CD4-positive, alpha-beta T cell (primary cell): ENCODE results near the gene ATXN1. TPM values are rescaled to one million over a fixed set of nuclear protein-coding genes. Genes with fewer than 3 reads are reported as not detected.

ENCODE experiments used
- ATAC-seq: fragments of 200-7000 bp; cut with Tn5 transposase; one replicate; pipeline ENCODE4 v1.10.0; 2022; ENCODE audit warnings: mild to moderate bottlenecking; ENCODE audit not compliant: poor library complexity
- CTCF ChIA-PET: fragments of 350-600 bp; sonication (Branson Sonifier 250); formaldehyde crosslinking; loops from one replicate; lab custom pipeline; 2021; ENCODE audit warnings: antibody characterized with exemption, inconsistent platforms; lab: Charles Lee
- POLR2A ChIA-PET: fragments of 350-600 bp; sonication (Branson Sonifier 250); formaldehyde crosslinking; loops from one replicate; lab custom pipeline; 2021; ENCODE audit warnings: antibody characterized with exemption, inconsistent platforms; lab: Charles Lee
- DNase-seq, 14 experiments: peaks; one replicate each; pipeline ENCODE4 v3.0.0-alpha.2; 2013 to 2020; ENCODE audit warnings: mixed read lengths in 2 of 14
- H3K27ac ChIP-seq, 2 donors: one replicate each; pipeline versions ENCODE4 v1.5.1 to v1.7.0; 2013; ENCODE audit warnings: low read length in 2 of 2, low read depth in 1 of 2, mild to moderate bottlenecking in 1 of 2
- H3K27me3 ChIP-seq, 2 experiments: 1 replicate in 1 of 2; 2 replicates in 1 of 2; pipeline versions ENCODE4 v1.6.1 to v1.7.0; 2013; ENCODE audit warnings: low read length in 2 of 2, control low read depth in 1 of 2, mild to moderate bottlenecking in 1 of 2, moderate library complexity in 1 of 2; ENCODE audit not compliant: insufficient read depth in 2 of 2, control insufficient read depth in 1 of 2
- H3K36me3 ChIP-seq: one replicate; pipeline ENCODE4 v1.6.1; 2013; ENCODE audit warnings: low read length, control low read depth; ENCODE audit not compliant: insufficient read depth
- H3K4me1 ChIP-seq: one replicate; pipeline ENCODE4 v1.6.1; 2013; ENCODE audit warnings: low read length, control low read depth; ENCODE audit not compliant: insufficient read depth
- H3K4me3 ChIP-seq: one replicate; pipeline ENCODE4 v1.5.1; 2013; ENCODE audit warnings: mild to moderate bottlenecking, low read length, moderate library complexity
- H3K9me3 ChIP-seq, 2 experiments: 1 replicate in 1 of 2; 2 replicates in 1 of 2; pipeline versions ENCODE4 v1.6.1 to v1.7.0; 2013; ENCODE audit warnings: low read length in 2 of 2, mild to moderate bottlenecking in 2 of 2, control low read depth in 1 of 2, moderate library complexity in 1 of 2; ENCODE audit not compliant: control insufficient read depth in 1 of 2, insufficient read depth in 1 of 2
- H3K27ac Mint-ChIP-seq: one replicate; pipeline ENCODE4 v1.8.0; 2020; ENCODE audit warnings: mixed read lengths
- H3K27me3 Mint-ChIP-seq: one replicate; pipeline ENCODE4 v1.8.0; 2021; ENCODE audit warnings: mixed read lengths
- H3K36me3 Mint-ChIP-seq: one replicate; pipeline ENCODE4 v1.8.0; 2021; ENCODE audit warnings: low read depth, mixed read lengths
- H3K4me1 Mint-ChIP-seq: one replicate; pipeline ENCODE4 v1.8.0; 2021; ENCODE audit warnings: low read depth, mixed read lengths
- H3K4me3 Mint-ChIP-seq: one replicate; pipeline ENCODE4 v1.8.0; 2020; ENCODE audit warnings: mild to moderate bottlenecking, mixed read lengths
- H3K9me3 Mint-ChIP-seq: one replicate; pipeline ENCODE4 v1.8.0; 2020; ENCODE audit warnings: mixed read lengths
- intact Hi-C, 2 experiments: fragments of 100-400 bp; cut with DNase I in 1 of 2; cut with micrococcal nuclease in 1 of 2; formaldehyde crosslinking; loops; one replicate each; pipeline versions ENCODE4 v1.15.1 to v1.9.0; 2023 to 2025; cut with DNase I, micrococcal nuclease
- total RNA-seq, 174 experiments: library from RNA in 2 of 174; stranded (reverse) in 2 of 174; gene quantifications; one replicate each; pipeline ENCODE4 v1.2.3 and lab custom pipeline; 2021 to 2026
- TF ChIP-seq, protein P1 (sequence below): fragments of 200-600 bp; IDR thresholded peaks from one replicate; pipeline ENCODE4 v1.8.0; 2022; ENCODE audit warnings: antibody characterized with exemption, mild to moderate bottlenecking

Gene ATXN1
- total RNA-seq, 2 experiments from 2014 or later, result 74.2 to 76.7 TPM

DNA sequence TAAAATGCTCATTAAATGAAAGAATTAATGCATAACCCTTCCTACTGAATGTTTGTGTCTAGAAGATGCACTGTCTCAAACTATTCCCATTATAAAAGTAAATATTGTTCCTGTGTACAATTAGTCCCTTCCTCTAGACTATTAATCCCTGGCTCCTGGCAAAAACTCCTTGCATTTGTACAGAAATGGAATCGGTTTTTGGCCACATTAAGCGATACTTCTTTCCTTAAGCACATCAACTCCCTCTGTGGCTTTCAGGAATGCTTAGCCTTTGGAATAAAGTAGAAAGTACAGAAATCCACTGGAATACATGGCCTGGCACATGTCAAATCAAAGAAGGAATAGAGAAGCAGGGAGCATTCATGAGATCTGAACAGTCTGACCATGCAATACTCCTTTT, 343.1 kb downstream of the ATXN1 start:
- intact Hi-C loops, result no loop called here
- Histone ChIP-seq H3K4me3 (no peak overlapping the region), H3K27me3 (no peaks in the 10 kb centered on the region), H3K9me3 (no peaks in the 10 kb centered on the region), H3K4me1 (peaks cover 40% of the 10 kb centered on the region), H3K36me3 (no peaks in the 10 kb centered on the region), H3K27ac (no peak overlapping the region)
- Mint-ChIP-seq H3K4me3 (no peak overlapping the region), H3K27me3 (no peaks in the 10 kb centered on the region), H3K9me3 (no peaks in the 10 kb centered on the region), H3K36me3 (no peaks in the 10 kb centered on the region), H3K4me1 (peaks cover 52% of the 10 kb centered on the region), H3K27ac (no peak overlapping the region)
- CTCF ChIA-PET, result no interaction called here
- POLR2A ChIA-PET, result interaction anchor here (1.3 kb wide), 1 partner anchor 14 kb away, joined by 4 read pairs; no protein-coding TSS in a partner anchor
- ATAC-seq, result no peak
- DNase-seq, result no peak
- TF ChIP-seq, protein P1, sequence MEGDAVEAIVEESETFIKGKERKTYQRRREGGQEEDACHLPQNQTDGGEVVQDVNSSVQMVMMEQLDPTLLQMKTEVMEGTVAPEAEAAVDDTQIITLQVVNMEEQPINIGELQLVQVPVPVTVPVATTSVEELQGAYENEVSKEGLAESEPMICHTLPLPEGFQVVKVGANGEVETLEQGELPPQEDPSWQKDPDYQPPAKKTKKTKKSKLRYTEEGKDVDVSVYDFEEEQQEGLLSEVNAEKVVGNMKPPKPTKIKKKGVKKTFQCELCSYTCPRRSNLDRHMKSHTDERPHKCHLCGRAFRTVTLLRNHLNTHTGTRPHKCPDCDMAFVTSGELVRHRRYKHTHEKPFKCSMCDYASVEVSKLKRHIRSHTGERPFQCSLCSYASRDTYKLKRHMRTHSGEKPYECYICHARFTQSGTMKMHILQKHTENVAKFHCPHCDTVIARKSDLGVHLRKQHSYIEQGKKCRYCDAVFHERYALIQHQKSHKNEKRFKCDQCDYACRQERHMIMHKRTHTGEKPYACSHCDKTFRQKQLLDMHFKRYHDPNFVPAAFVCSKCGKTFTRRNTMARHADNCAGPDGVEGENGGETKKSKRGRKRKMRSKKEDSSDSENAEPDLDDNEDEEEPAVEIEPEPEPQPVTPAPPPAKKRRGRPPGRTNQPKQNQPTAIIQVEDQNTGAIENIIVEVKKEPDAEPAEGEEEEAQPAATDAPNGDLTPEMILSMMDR, result no peak

DNA sequence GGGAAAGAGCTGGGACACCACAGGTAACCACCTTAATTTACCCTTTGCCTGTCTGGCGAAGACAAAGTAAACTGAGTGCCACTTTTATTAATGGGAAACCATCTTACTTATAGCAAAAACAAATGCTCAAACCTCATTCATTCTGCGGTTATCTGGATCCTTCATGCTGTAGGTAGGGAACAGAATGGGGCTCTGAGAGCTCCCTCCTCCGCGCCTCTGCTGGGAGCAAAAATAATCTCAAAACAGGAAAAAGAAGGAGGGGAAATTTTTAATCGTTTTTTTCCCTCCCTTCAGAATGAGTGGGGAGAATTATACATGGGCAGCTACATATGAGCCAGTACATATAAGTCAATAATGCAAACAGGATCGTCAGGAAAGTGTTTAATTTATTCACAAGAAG, 345.6 kb downstream of the ATXN1 start:
- ATAC-seq (no peak), DNase-seq (no peak)
- Mint-ChIP-seq H3K27ac (peak overlapping the region; percentile 1), H3K9me3 (no peaks in the 10 kb centered on the region), H3K4me3 (no peak overlapping the region), H3K27me3 (no peaks in the 10 kb centered on the region), H3K36me3 (no peaks in the 10 kb centered on the region), H3K4me1 (peaks cover 40% of the 10 kb centered on the region)
- TF ChIP-seq, protein P1, result no peak
- Histone ChIP-seq H3K36me3 (no peaks in the 10 kb centered on the region), H3K27me3 (no peaks in the 10 kb centered on the region), H3K27ac (no peak overlapping the region), H3K9me3 (no peaks in the 10 kb centered on the region), H3K4me1 (peaks cover 21% of the 10 kb centered on the region), H3K4me3 (no peak overlapping the region)
- intact Hi-C loops, result no loop called here
- ChIA-PET CTCF (interaction anchor here (1.1 to 2.0 kb wide), 2 partner anchors 9 to 63 kb away, joined by 4 read pairs; no protein-coding TSS in a partner anchor), POLR2A (interaction anchor here (1.6 kb wide), 1 partner anchor 236 kb away, joined by 3 read pairs; no protein-coding TSS in a partner anchor)

DNA sequence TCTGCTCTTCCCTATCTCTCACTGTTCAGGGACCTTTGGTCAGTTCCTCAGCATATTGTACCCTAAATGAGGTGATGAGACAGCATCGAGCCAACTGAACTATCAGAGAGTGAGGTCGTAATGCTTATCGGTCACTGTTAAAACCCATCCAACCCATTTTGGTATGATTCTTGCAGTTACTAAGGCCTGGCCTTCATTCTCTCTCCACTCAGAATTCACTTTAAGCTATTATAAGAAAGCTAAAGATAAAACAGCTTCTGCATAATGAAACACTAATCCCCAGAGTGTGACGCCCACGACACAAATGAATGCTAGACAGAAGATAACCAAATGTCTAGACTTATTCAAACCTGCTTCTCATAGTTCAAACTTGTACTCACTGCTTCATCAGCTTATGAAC, 347.1 kb downstream of the ATXN1 start:
- ChIA-PET POLR2A (interaction anchor here (1.2 to 1.6 kb wide), 2 partner anchors 238 to 348 kb away, joined by 3 to 4 read pairs; no protein-coding TSS in a partner anchor), CTCF (interaction anchor here (1.1 to 2.4 kb wide), 8 partner anchors 57 to 357 kb away, joined by 3 to 8 read pairs (median 4); partner anchors contain the start of gene ATXN1)
- DNase-seq (peak in 4 of 14 experiments; percentile 4 to 63 (median 28)), ATAC-seq (peak; percentile 46)
- Mint-ChIP-seq H3K4me3 (peak overlapping the region; percentile 88), H3K9me3 (no peaks in the 10 kb centered on the region), H3K36me3 (no peaks in the 10 kb centered on the region), H3K4me1 (peaks cover 36% of the 10 kb centered on the region), H3K27me3 (no peaks in the 10 kb centered on the region), H3K27ac (peak overlapping the region; percentile 80)
- intact Hi-C loops, result loop anchor here (5.0 kb wide), 2 partner anchors 82 to 98 kb away; no protein-coding TSS in a partner anchor
- Histone ChIP-seq H3K4me3 (peak overlapping the region; percentile 44), H3K36me3 (no peaks in the 10 kb centered on the region), H3K27me3 (no peaks in the 10 kb centered on the region), H3K9me3 (no peaks in the 10 kb centered on the region), H3K4me1 (peaks cover 17% of the 10 kb centered on the region), H3K27ac (peak overlapping the region in 1 of 2 donors; percentile 3)
- TF ChIP-seq, protein P1, result no peak
